D721Med (cell line): ENCODE results near the gene ERCC1.
A peak's percentile ranks its signal among the peaks of the same experiment; 100 is the strongest.

Experiments
- DNase-seq: peaks from one replicate; pipeline ENCODE4 v3.0.0; 2011; ENCODE audit warnings: low spot score; ENCODE audit not compliant: insufficient read length
- FAIRE-seq: peaks from 2 replicates; lab custom pipeline; 2011; peaks lifted over from hg19 to GRCh38; lab: Jason Lieb, UNC
- TF ChIP-seq, protein P1 (sequence below): IDR thresholded peaks from 2 replicates; pipeline ENCODE4 v1.5.1; 2012; ENCODE audit warnings: mild to moderate bottlenecking, control low read depth; ENCODE audit not compliant: insufficient read depth; ENCODE audit errors: missing control alignments

Gene ERCC1

DNA sequence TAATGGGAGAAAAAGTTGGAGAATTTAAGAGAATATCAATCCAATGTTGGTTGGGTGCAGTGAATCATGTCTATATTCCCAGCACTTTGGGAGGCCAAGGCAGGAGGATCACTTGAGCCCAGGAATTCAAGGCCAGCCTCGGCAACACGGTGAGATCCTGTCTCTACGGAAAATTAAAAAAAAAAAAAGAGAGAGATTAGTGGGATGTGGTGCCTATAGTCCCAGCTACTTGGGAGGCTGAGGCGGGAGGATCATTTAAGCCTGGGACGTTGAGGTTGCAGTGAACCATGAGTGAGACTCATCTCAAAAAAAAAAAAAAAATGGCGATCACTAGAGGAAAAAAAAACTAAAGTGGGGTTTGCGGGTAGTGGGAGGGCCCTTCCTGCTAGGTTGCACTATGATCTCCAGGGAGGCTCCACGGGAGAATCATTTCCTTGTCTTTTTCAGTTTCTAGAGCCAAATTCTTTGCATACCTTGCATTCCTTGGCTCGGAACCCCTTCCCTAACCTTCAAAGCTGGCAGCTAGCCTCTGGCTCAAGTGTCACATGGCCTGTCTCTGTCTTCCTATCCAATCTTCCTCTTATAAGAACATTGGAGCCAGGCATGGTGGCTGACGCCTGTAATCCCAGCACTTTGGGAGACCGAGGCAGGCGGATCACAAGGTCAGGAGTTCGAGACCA lies 47.5 kb downstream of the ERCC1 start:
- FAIRE-seq (no peak), DNase-seq (no peak)
- TF ChIP-seq, protein P1, sequence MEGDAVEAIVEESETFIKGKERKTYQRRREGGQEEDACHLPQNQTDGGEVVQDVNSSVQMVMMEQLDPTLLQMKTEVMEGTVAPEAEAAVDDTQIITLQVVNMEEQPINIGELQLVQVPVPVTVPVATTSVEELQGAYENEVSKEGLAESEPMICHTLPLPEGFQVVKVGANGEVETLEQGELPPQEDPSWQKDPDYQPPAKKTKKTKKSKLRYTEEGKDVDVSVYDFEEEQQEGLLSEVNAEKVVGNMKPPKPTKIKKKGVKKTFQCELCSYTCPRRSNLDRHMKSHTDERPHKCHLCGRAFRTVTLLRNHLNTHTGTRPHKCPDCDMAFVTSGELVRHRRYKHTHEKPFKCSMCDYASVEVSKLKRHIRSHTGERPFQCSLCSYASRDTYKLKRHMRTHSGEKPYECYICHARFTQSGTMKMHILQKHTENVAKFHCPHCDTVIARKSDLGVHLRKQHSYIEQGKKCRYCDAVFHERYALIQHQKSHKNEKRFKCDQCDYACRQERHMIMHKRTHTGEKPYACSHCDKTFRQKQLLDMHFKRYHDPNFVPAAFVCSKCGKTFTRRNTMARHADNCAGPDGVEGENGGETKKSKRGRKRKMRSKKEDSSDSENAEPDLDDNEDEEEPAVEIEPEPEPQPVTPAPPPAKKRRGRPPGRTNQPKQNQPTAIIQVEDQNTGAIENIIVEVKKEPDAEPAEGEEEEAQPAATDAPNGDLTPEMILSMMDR, result no peak

DNA sequence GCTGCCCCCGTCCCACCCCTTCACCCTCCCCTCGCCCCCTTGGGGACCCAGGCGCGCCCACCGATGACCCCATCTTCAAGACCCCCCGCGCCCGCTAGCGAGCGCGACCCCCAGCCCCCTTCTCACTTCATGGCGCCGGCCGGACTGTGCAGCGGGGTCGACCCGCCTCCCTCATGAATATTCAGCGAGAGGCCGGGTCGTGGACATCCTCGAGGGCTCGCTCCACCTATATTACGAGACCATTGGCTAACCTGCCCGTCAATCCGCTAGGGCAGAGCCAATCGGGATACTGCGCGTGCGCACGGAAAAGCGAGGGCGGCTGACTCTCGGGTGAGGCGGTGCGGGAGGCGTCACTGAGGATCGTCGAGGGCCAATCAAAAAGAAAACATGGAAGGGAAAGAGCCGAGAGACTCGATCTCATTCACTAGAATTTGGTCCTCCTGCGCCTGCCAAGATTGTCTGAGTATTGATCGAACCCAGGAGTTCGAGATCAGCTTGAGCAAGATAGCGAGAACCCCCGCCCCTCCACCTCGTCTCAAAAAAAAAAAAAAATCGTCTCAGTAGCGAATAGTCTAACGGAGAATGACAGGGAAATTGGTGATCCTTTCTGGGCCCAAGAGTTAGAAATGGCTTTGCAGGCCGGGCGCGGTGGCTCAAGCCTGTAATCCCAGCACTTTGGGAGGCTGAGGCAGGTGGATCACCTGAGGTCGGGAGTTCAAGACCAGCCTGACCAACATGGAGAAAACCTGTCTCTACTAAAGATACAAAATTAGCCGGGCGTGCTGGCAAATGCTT lies 53.1 kb downstream of the ERCC1 start, which contains the start of gene ERCC2:
ERCC2 (minus strand) TSS at position 164 of the 795 bp plus-strand sequence; CDS start at position 131, 33 bp downstream.
- FAIRE-seq (no peak), DNase-seq (peak; percentile 100)
- TF ChIP-seq, protein P1, result no peak

DNA sequence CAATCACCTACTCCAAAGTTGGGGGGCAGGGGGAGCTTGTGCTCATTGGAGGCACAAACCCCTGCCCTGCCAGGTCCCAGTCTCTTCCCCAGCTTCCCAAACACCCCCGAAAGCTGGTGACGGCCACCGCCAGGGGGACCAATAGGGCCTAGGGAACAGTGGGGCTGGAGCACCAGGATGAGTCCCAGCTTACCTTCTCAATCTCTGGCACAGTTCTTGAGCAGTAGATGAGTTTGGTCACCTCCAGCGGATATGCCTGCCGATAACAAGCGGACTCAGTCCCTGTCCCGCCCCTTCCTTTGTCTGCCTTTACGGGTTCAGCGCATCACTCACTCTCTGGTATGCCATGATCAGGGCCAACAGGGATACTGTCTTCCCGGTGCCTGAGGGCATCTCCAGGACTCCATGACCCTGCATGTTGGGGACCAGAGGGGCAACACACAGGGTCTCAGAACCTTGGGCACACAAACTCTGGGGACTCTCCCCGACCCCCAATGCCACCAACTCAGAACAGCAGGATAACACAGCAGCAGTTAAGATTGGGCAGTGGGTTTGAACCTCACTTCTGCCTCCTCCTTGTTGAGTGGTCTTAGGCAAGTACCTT lies 54.9 kb downstream of the ERCC1 start:
- DNase-seq (no peak), FAIRE-seq (no peak)

DNA sequence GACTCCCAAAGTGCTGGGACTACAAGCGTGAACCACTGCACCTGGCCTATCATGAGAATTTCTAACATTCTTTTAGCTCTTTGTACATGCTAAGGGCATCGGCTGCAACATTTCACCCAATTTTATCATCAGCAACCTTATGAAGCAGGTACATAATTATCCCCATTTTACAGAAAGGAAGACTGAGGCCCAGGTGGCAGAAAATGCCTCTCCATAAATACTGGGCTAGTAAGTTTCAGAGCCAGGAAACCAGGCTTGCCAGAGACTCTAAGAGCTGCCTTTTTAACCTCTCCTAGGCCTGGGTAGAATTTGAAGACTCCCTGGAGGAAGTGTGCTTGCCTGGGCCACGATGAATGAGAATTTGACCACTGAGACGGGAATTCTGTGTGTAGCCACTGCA lies 55.6 kb downstream of the ERCC1 start:
- FAIRE-seq (no peak), DNase-seq (no peak)
- TF ChIP-seq, protein P1, result no peak

More for the DNA sequence above, 54.9 kb downstream of the ERCC1 start:
- TF ChIP-seq, protein P1, result no peak

DNA sequence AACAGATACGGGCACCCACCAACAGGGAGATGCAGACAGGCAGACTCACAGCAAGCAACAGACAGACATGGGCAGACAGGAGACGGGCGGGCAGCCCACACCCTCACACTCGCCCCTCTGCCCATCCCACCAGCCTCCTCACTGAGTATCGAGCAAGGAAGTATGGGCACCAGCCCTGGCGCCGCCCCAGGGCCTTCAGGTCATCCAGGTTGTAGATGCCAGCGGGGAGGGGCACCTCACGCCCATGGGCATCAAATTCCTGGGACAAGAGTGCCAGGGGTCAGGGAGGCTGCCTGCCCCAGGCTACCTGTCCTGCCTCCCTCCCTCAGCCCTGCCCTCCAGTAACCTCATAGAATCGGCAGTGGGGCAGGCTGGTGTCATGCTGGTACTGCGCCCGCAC lies 59.0 kb downstream of the ERCC1 start:
- no peak for FAIRE-seq

DNA sequence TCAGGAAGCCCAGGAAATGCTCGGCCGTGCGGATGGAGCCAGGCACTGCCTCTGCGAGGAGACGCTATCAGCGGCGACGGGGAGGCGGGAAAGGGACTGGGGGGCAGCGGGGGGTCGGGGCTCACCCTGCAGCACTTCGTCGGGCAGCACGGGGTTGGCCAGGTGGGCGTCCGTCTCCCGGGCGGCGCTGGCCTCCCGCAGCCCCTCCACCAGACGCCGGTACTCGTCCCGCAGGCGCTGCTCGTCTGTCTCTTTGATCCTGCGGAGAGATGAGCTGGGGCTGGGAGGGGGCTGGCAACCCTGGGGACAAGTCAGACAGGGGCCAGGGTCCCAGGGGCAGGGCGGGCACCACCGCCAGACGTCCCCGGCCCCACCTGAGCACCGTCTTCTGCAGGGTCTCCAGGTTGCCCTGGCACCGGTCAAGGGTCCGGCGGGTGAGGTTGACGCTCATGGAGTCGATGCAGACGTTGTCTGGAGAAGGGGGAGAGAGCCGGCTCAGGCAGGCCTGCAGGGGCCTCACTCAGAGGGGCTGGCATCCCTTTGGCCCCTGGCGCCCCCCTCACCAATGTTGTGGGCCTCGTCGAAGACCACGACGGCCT lies 59.8 kb downstream of the ERCC1 start:
- FAIRE-seq (no peak), DNase-seq (no peak)
- TF ChIP-seq, protein P1, result no peak

More for the DNA sequence above, 59.0 kb downstream of the ERCC1 start:
- TF ChIP-seq, protein P1, result no peak
- DNase-seq, result no peak
